ENCODE results near the gene RGS14.
"Not testable (repeated sequence)": the region's sequence is repeated elsewhere in the genome, so short reads cannot be mapped to it uniquely, and the experiment has no call there.

The RGS14 gene

GRCh38 chr5:177367323-177367848 lies 9.7 kb downstream of the RGS14 start:
- DNase-seq, result no peak

DNA sequence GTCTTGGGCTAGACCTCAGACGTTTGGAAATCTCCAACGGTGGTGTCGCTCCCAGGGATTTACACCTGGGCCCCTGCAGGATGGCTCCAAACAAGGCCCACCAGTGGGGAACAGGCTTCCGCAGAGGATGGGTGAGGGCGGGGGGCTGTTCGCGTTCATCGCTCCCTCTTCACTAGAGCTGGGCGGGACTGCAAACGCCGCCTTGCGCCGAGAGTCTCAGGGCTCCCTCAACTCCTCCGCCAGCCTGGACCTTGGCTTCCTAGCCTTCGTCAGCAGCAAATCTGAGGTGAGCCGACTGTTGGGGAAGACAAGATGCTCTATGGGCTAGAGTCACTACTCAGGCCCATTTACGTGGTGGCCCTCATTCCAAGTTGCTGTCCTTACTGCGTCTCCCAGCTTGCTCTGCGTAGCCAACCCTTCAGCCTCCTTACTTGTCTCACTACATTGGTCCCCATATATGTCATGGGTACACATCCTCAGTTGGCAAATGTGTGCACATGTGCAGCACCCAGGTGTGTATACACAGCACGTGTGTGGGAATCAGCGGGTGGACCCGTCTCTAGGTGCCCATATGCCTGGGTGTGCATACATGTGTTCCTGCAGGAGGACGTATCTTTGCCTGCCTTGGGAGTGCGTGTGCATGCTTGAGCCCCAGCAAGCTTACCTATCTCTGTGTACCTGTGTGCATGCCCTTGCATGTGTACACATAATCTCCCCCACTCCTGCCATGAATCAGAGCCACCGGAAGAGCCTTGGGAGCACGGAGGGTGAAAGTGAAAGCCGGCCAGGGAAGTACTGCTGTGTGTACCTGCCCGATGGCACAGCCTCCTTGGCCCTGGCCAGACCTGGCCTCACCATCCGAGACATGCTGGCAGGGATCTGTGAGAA lies 10.5 kb downstream of the RGS14 start:
- DNase-seq, result no peak

DNA sequence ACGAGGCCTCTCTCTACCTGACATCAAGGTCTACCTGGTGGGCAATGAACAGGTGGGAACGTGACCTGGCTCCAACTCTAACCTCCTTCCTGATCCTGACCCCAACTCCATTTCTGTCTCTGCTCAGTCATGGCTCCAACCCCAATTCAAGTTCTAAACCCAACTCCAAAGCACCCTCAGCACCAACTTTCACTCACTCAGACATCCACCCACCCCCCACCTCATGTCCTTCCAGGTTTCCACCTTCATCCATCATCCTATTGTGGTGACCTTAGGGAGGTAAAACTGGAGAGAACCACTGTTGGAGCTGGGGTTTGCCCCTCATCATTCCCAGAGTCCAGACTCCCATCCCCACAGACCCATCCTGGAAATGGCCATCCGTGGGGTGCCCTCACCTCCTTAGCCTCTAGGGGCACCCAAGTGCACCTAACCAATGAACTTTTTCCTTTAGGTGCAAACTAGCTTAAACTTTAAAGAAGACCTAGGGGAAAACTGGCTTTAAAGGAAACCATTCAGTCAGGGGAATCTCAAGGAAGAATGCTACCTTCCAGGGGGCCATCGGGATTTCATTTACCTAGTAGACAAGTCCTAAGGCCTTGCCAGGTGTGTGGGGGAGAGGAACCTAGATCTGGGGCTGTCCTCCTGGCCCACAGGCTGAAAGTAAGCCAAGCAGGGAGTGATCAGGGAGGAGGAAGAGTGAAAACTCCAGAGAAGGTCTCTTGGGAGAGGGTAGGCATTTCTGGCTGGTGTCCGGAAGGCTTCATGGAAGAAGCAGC lies 11.3 kb downstream of the RGS14 start:
- DNase-seq, result peak in 1 of 4 experiments; percentile 9

- no peak for DNase-seq
Observed at GRCh38 chr5:177369645-177370440, 12.1 kb downstream of the RGS14 start.

DNA sequence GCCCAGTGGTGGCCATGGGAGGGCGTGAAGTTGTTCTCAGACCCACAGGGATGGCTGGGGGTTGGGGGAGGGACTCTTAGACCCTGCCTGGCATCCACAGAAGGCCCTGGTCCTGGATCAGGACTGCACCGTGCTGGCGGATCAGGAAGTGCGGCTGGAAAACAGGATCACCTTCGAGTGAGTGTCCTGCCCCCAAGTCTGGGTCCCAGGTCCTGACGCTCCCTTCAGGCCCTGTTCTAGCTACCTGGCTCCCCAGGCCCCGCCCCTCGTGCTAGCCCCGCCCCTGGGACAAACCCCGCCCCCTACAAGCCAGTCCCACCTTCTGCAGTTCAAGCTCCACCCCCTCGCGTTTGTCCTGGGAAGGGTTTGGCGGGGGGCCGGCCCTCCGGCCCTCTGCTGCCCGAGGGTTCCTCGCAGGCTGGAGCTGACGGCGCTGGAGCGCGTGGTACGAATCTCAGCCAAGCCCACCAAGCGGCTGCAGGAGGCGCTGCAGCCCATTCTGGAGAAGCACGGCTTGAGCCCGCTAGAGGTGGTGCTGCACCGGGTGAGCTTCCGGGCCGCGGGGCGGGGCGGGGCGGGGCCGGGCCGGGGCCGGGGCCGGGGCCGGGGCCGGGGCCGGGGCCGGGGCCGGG lies 12.9 kb downstream of the RGS14 start:
- peak in 1 of 4 experiments; percentile 37 for DNase-seq

DNA sequence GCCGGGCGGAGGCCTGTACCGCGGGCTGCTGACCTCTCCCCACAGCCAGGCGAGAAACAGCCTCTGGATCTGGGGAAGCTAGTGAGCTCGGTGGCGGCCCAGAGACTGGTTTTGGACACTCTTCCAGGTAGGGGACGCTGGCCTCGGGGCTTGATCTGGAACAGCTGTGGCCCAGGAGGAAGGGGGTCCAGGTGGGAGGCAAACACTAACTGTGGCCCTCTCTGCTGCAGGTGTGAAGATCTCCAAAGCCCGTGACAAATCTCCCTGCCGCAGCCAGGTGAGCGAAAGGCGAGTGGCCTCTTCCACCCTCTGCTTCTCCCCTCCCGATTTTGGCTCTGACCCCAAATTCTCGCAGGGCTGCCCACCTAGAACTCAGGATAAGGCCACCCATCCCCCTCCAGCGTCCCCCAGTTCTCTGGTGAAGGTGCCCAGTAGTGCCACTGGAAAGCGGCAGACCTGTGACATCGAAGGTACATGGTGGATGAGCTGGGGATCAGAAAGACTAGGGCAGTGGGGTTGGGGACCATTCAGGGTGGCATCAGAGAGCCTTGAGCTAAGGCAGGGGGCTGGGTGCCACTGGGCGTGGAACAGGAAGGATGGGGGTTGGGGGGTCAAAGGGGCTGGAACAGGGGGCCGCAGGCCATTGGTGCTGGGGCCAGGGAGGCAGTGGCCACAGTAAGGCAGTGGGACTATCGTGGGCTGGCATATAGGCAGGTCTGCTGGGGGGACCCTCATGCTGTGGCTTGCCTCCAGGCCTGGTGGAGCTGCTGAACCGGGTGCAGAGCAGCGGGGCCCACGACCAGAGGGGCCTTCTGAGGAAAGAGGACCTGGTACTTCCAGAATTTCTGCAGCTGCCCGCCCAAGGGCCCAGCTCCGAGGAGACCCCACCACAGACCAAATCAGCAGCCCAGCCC lies 13.7 kb downstream of the RGS14 start:
- DNase-seq, result no peak

DNA sequence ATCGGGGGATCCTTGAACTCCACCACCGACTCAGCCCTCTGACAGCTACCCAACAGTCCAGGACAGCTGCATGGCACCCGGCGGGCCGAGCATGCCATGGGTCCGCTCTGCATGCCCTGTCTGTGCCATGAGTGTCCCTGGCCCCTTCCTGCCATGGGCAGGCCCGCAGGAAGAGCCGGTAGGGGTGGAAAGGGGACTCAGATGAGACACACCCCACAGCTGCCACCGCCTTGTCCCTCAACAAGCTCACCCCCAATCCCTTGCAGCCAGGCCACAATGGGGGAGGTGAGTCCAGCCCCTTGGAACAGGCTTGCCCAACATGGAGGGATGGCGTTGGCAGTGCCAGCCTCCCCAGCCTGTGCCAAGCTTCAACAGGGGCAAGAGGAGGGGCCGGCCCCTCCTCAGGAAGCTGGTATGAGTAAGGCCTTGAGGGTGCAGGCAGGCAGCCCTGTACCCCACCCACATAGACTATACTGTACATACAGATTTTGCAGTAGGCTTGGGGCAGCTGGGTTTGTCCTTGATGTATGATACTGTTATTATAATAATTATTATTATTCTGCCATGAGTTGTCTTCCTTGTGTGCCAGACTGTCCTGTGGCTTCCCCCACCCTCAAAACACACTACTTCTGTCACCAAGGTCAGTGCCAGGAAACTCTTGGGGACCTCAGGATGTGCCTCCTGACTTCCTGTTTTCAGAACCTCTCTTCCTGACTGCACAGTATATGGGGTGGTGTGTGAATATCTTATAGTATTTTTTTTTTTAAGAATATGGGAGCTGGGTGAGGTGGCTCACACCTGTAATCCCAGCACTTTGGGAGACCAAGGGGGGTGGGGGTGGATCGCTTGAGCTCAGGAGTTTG lies 14.5 kb downstream of the RGS14 start:
- DNase-seq, result peak in 1 of 4 experiments; percentile 19

DNA sequence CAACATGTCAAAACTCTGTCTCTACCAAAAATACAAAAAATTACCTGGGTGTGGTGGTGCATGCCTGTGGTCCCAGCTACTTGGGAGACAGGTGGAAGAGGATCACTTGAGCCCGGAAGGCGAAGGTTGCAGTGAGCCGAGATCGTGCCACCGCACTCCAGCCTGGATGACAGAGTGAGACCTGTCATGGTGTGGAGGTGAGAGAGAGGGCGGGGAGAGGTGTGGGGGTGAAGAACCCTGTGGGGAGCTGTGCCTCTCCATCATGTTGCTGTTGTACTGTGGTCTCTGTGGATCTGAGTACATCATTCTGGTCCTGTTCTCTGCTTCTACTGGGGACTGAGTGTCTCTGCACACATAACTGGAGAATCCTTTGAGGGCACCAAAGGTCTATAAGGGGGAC lies 15.2 kb downstream of the RGS14 start:
- DNase-seq, result no peak

GRCh38 chr5:177373806-177374205 lies 16.1 kb downstream of the RGS14 start:
- no peak for DNase-seq

DNA sequence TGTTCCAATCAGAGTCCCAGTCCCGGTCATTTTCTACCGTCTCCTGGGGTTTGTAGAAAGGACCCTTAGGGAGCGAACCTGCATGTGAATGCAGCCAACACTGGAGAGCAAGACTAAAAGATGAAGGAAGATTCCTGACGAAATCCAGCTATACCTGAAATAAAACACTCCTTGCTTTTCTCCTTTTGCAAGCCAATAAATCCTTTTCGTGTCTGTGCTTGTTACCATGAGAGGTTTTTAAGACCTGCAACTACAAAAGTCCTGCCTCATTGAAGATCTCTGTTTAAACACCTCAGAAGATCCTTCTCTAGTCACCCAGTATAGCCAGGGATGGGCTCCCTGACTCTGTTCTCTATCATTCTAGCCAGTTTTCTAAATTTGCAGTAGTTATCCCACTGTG lies 16.5 kb downstream of the RGS14 start:
- DNase-seq, result no peak

DNA sequence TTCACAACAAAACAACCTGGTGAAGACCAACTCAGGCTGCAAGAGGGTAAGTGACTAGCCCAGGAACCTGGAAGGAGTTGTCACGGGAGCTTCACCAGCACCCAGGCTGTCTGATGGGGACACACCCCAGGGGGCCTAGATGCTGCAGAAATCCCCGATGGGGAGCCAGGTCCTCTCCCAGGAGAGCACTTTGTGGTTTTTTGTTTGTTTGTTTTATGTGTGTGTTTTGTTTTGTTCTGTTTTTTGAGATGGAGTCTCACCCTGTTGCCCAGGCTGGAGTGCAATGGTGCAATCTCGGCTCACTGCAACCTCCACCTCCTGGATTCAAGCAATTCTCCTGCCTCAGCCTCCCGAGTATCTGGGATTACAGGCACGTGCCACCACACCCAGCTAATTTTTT lies 17.8 kb downstream of the RGS14 start:
- DNase-seq, result not testable (repeated sequence)

GRCh38 chr5:177376107-177376506 lies 18.4 kb downstream of the RGS14 start:
- no peak for DNase-seq

- no peak for DNase-seq
Observed at GRCh38 chr5:177377851-177378776, 20.4 kb downstream of the RGS14 start.

- DNase-seq, result no peak
Observed at GRCh38 chr5:177378884-177379883, 21.5 kb downstream of the RGS14 start.

- no peak for DNase-seq
Observed at GRCh38 chr5:177380805-177381126, 23.0 kb downstream of the RGS14 start.

DNA sequence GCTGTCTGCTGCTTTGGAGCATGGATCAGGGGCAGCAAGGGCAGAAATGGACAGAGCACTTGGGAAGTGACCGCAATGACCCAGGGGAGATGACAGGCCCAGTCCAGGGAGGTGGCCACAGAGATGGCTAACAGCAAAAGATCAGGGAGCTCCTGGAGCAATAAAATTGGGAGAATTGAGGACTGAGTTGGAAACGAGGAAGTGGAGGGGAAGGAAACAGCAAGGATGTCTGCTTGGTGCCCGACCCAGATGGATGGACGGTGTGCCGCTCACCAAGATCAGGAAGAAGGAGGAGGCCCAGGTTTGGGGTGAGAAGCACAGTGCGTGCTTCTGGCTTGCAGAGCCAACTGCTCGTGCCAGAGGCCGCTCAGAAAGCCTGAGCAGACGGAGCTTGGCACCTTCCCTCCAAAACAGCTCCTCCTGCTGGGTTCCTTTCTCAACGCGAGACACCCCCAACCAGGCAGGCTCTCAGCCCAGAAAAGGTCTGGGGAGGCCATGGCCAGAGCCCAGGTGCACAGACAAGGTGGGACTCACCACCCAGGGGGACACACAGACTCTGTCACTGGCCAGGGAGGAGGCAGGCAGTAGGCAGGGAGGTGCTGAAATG lies 24.8 kb downstream of the RGS14 start:
- DNase-seq, result peak in 1 of 4 experiments; percentile 37

DNA sequence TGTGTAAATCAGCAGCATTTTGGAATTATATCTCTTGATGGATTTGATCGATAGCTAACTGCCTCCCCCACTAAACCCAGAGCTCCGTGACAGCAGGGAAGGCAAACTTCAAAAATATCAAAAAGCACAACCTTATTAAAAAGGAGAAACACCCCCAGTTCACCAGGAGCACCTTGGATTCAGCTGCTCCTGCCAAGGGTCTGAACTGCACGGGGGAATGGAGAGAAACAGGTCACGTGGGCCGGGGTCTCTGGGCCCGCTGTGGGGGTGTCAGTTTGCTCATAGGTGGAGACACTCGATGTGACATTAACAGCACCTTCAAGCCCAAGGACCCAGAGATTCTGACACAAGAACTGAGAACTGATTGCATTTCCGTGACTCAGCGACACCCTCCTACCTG lies 25.5 kb downstream of the RGS14 start:
- DNase-seq, result no peak

GRCh38 chr5:177384134-177384533 lies 26.4 kb downstream of the RGS14 start, which contains the start of gene SLC34A1:
Gene SLC34A1 (plus strand): TSS chr5:177384434. CDS start chr5:177385742, 1,308 bp downstream.
- no peak for DNase-seq

All from activated naive CD4-positive, alpha-beta T cell (primary cell).